HEK293 (cell line): ENCODE data around the gene PAEP.

Experiments used
- ZNF830 ChIP-seq: fragments of 450-650 bp; IDR thresholded peaks from 2 replicates; pipeline ENCODE4 v1.5.0; 2018; ENCODE audit warnings: missing biosample characterization, missing genetic modification characterization, low read depth, mild to moderate bottlenecking, moderate library complexity
- TF ChIP-seq, protein P1 (sequence below): fragments of 450-650 bp; formaldehyde crosslinking; IDR thresholded peaks from 2 replicates; pipeline ENCODE4 v1.5.1; 2016; ENCODE audit warnings: missing biosample characterization, missing genetic modification characterization

DNA sequence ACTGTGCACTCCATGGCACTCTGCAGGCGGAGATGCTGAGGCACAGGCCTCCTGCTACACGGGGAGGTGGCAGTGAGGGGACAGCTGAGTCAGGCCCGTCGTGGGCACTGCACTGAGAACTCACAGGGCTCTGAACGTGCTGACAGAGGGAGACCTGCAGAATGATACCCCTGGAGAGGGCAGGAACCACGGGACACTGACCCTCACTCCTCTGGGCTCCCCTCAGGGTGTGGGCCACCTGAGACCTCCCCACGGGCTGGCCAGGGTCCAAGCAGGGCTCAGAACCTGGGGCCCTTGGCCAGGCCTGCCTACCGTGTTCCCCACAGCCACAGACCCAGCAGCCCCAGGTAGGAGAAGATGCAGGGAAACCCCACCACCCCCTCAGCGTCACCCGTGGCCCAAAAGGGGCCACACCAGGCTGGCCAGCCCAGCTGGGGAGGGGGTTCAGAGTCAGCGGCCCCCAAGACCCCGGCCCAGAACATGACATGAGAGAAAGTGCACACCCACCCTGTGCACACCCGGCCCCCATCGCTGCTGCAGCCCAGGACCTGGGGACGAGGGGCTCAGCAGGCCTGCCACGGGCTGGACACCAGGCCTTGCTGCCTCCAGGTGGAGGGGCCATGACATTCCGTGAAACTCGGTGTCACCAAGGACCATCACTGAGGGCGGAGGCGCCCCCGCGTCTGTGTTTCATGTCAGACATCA is 46.9 kb downstream of the PAEP start:
- TF ChIP-seq ZNF830 (tag by site-specific recombination), result no peak
- TF ChIP-seq, protein P1, sequence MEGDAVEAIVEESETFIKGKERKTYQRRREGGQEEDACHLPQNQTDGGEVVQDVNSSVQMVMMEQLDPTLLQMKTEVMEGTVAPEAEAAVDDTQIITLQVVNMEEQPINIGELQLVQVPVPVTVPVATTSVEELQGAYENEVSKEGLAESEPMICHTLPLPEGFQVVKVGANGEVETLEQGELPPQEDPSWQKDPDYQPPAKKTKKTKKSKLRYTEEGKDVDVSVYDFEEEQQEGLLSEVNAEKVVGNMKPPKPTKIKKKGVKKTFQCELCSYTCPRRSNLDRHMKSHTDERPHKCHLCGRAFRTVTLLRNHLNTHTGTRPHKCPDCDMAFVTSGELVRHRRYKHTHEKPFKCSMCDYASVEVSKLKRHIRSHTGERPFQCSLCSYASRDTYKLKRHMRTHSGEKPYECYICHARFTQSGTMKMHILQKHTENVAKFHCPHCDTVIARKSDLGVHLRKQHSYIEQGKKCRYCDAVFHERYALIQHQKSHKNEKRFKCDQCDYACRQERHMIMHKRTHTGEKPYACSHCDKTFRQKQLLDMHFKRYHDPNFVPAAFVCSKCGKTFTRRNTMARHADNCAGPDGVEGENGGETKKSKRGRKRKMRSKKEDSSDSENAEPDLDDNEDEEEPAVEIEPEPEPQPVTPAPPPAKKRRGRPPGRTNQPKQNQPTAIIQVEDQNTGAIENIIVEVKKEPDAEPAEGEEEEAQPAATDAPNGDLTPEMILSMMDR (tag by site-specific recombination), result no peak
